ENCODE measurements around the gene MRTFB.

GRCh38 chr16:14292051-14292825 is 221.1 kb downstream of the MRTFB start:
- TF ChIP-seq POLR2AphosphoS5 (IDR thresholded peaks at IDR 0.05; ENCODE audit: low read depth, low read length) (no peak), CTCF (IDR thresholded peaks at IDR 0.05) (no peak), SIN3A (IDR thresholded peaks at IDR 0.05; ENCODE audit: borderline replicate concordance, insufficient read depth, low read depth, low read length) (no peak)
